Breast epithelium (tissue), 4 donors: ENCODE data around the gene ANKRD53. TPM values are rescaled to one million over a fixed set of nuclear protein-coding genes. Genes with fewer than 3 reads are reported as not detected.

ENCODE experiments used
- DNase-seq, 2 donors: peaks; one replicate each; pipeline ENCODE4 v3.0.0-alpha.2; 2019; ENCODE audit warnings: low spot score in 2 of 2
- H3K27ac ChIP-seq, 2 donors: fragments of 200-600 bp; sonication (generic) in 1 of 2; one replicate each; pipeline ENCODE4 v1.5.1; 2016 to 2019; ENCODE audit warnings: mild to moderate bottlenecking in 1 of 2
- H3K27me3 ChIP-seq, 2 donors: fragments of 200-600 bp; sonication (generic) in 1 of 2; one replicate each; pipeline versions ENCODE4 v1.5.1 to v1.6.0; 2017 to 2019; ENCODE audit warnings: control low read depth in 1 of 2, mild to moderate bottlenecking in 1 of 2
- H3K36me3 ChIP-seq: fragments of 200-600 bp; one replicate; pipeline ENCODE4 v1.5.1; 2019
- H3K4me1 ChIP-seq, 2 donors: fragments of 200-600 bp; sonication (generic); one replicate each; pipeline ENCODE4 v1.5.1; 2016 to 2019; ENCODE audit warnings: control low read depth in 1 of 2
- H3K4me3 ChIP-seq, 3 donors: fragments of 200-600 bp; sonication (generic); 1 replicate in 2 of 3; 2 replicates in 1 of 3; pipeline ENCODE4 v1.5.1; 2016 to 2019; ENCODE audit warnings: mild to moderate bottlenecking in 3 of 3, moderate library complexity in 2 of 3
- H3K9me3 ChIP-seq, 2 donors: fragments of 200-600 bp; sonication (generic) in 1 of 2; one replicate each; pipeline ENCODE4 v1.5.1; 2016 to 2019; ENCODE audit warnings: control low read depth in 1 of 2
- POLR2A ChIP-seq: fragments of 450-650 bp; IDR thresholded peaks from one replicate; pipeline ENCODE4 v1.6.1; 2016; ENCODE audit warnings: antibody characterized with exemption, mild to moderate bottlenecking, moderate library complexity
- POLR2AphosphoS5 ChIP-seq, 3 donors: sonication (generic); formaldehyde crosslinking; IDR thresholded peaks; one replicate each; pipeline ENCODE4 v1.6.1; 2017; ENCODE audit warnings: antibody characterized with exemption in 3 of 3
- intact Hi-C: fragments of 100-400 bp; cut with DNase I; formaldehyde crosslinking; loops from one replicate; pipeline ENCODE4 v1.15.1; 2023; ENCODE audit warnings: low total_unique reads
- total RNA-seq, 3 donors: library from RNA; depleted of rRNA; stranded (reverse); fragments of >200 nt; gene quantifications; one replicate each; pipeline ENCODE4 v1.1.0, GENCODE V29; 2016
- TF ChIP-seq, protein P1 (sequence below), 3 donors: fragments of 450-650 bp; IDR thresholded peaks; one replicate each; pipeline ENCODE4 v1.5.1; 2016 to 2017; ENCODE audit warnings: antibody characterized with exemption in 3 of 3, mild to moderate bottlenecking in 3 of 3, moderate library complexity in 3 of 3

ANKRD53 gene
- total RNA-seq, 3 donors from 2014 or later = 2.8 to 4.9 (median 3.2) TPM

DNA sequence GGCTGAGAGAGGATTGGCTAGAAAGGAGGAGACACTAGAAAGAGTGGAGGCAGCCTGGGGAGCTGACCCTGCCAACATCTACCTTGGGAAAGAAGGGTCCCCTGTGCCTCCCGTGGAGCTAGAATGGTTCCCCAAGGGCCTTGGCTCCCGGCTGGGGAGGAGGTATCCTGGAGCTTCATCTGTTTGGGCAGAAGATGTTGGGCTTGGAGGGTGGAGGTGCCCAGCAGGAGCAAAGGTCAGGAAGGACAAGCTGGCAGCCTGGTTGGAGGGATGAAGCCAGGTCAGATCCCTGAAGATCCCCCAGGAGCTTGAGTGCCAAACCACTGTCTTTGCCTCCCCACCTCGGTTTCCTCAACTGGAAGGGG, 39.9 kb upstream of the ANKRD53 start:
- no peak for DNase-seq
- no peaks in the 10 kb centered on the region for H3K27me3 ChIP-seq

DNA sequence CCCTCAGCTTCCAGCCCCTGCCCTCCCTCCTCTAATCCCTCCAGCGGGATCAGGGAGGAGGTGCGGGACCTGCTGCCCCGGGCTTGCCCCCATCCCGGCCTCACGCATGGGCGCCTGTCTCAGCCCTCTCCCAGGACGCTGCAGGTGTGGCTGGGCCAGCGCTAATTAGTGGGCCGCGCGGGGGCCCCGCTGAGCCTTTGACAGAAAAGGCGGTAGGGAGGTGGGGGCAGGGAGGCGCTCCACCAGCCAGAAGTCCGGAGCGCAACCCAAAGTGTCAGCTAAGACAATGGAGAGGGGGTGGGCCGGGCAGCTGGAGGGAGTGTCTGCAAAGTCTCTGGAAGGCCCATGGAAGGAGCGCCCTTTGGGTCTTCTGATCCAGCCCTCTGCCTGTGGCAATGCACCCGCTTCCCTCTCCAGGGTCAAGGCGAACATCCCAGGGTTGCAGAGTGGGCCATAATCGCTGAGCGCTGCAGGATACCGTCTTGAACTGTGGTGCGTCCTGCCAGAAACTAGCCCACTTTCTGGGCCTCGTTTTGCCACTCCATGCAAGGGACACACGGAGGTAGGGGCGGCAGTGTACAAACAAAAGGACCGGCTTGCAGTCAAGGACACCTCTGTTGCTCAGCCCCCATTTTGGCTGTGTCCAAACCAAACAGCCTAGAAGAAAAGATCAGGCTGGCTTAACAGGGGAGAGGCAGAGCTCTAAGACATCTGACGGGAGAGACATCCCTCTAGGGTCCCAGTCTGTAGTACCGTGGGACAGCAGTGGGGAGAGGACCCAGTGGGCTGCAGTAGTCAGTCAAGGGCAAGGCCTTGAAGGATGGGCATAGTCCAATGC, 39.2 kb upstream of the ANKRD53 start:
- intact Hi-C loops = no loop called here

More for the DNA sequence above, 39.9 kb upstream of the ANKRD53 start:
- Histone ChIP-seq H3K36me3 (no peaks in the 10 kb centered on the region), H3K27ac (peak overlapping the region; percentile 70 to 73), H3K4me1 (no peaks in the 10 kb centered on the region), H3K4me3 (no peak overlapping the region), H3K9me3 (no peaks in the 10 kb centered on the region)
- TF ChIP-seq, protein P1, sequence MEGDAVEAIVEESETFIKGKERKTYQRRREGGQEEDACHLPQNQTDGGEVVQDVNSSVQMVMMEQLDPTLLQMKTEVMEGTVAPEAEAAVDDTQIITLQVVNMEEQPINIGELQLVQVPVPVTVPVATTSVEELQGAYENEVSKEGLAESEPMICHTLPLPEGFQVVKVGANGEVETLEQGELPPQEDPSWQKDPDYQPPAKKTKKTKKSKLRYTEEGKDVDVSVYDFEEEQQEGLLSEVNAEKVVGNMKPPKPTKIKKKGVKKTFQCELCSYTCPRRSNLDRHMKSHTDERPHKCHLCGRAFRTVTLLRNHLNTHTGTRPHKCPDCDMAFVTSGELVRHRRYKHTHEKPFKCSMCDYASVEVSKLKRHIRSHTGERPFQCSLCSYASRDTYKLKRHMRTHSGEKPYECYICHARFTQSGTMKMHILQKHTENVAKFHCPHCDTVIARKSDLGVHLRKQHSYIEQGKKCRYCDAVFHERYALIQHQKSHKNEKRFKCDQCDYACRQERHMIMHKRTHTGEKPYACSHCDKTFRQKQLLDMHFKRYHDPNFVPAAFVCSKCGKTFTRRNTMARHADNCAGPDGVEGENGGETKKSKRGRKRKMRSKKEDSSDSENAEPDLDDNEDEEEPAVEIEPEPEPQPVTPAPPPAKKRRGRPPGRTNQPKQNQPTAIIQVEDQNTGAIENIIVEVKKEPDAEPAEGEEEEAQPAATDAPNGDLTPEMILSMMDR (IDR thresholded peaks at IDR 0.05) = no peak
- TF ChIP-seq POLR2AphosphoS5 (IDR thresholded peaks at IDR 0.05) (no peak), POLR2A (no peak)
- intact Hi-C loops = no loop called here

DNA sequence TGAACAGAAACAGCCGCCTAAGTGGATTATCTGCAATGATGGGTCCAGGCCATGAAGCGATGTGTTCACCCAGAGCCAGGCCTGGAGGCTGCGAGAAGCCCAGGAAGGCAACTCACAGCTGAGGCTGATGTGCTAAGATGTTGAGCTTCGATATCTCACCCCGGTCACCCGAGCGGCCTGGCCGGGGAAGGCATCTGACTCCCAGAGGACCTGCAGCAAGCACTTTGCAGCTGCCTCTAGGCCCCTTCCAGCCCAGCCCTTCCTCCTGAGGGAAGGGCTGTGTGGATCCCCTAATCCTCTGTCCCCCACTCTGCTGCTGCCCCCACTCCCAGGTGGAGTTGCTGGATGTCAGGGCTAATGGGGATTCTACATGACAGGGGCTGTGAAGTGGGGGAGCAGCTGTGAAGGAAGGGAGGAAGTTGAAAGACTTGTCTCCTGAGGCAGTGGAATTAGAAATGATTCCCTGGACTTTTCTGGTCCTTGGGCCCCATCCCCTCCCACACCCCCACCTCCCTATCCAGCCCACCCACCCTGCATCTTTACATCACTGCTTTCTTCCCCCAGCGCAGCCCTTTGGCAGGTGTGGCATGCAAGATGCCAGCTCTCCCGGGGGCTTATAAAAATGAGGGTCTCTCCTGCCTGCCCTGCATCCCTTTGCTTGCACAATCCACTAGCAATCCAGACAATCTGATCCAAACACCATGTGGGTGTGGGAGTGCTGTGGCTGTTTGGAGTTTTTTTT, 38.4 kb upstream of the ANKRD53 start:
- intact Hi-C loops = loop anchor here (5.0 kb wide), 1 partner anchor 68 kb away; no protein-coding TSS in a partner anchor

More for the DNA sequence above, 39.2 kb upstream of the ANKRD53 start:
- no peaks in the 10 kb centered on the region for H3K27me3 ChIP-seq
- TF ChIP-seq, protein P1 (IDR thresholded peaks at IDR 0.05) = no peak
- no peak for TF ChIP-seq POLR2A
- TF ChIP-seq POLR2AphosphoS5 (IDR thresholded peaks at IDR 0.05) = no peak
- no peak overlapping the region for H3K4me3 ChIP-seq
- peak overlapping the region in 1 of 2 donors; percentile 73 for H3K27ac ChIP-seq
- DNase-seq = no peak
- no peaks in the 10 kb centered on the region for H3K9me3 ChIP-seq
- no peaks in the 10 kb centered on the region for H3K4me1 ChIP-seq
- H3K36me3 ChIP-seq = no peaks in the 10 kb centered on the region

DNA sequence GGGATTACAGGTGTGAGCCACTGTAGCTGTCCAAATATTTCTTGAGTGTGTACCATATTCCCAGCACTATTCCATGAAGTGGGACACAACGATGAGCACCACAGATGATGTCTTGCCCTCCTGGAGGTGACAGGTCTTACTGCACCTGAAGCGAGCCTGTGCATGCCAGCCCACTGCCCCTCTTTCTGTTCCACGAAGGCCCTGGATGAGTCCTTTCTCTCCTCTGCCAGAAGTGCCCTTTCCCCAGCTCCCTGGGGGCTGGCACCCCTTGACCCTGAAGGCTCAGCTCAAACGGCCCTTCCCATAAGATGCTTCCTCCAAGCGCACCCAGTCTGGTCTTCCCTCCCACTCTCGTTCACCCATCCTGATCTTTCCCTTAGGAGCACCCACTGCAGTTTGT, 37.2 kb upstream of the ANKRD53 start:
- Histone ChIP-seq H3K4me3 (no peak overlapping the region), H3K27me3 (no peaks in the 10 kb centered on the region), H3K36me3 (no peaks in the 10 kb centered on the region), H3K9me3 (no peaks in the 10 kb centered on the region), H3K4me1 (no peaks in the 10 kb centered on the region), H3K27ac (no peak overlapping the region)
- TF ChIP-seq POLR2AphosphoS5 (IDR thresholded peaks at IDR 0.05) = no peak
- TF ChIP-seq POLR2A = no peak
- TF ChIP-seq, protein P1 (IDR thresholded peaks at IDR 0.05) = no peak
- DNase-seq = peak in 1 of 2 donors; percentile 27
- intact Hi-C loops = loop anchor here (5.0 kb wide), 1 partner anchor 69 kb away; no protein-coding TSS in a partner anchor

More for the DNA sequence above, 38.4 kb upstream of the ANKRD53 start:
- H3K4me1 ChIP-seq = no peaks in the 10 kb centered on the region
- H3K27ac ChIP-seq = no peak overlapping the region
- no peaks in the 10 kb centered on the region for H3K36me3 ChIP-seq
- TF ChIP-seq POLR2AphosphoS5 (IDR thresholded peaks at IDR 0.05) (no peak), POLR2A (no peak)
- TF ChIP-seq, protein P1 (IDR thresholded peaks at IDR 0.05) = no peak
- no peaks in the 10 kb centered on the region for H3K27me3 ChIP-seq
- peak in 1 of 2 donors; percentile 28 for DNase-seq
- H3K9me3 ChIP-seq = no peaks in the 10 kb centered on the region
- H3K4me3 ChIP-seq = no peak overlapping the region
